HG03064 (cell line): ENCODE results near the gene PNMA8C.
"Not testable (repeated sequence)": the region's sequence is repeated elsewhere in the genome, so short reads cannot be mapped to it uniquely, and the experiment has no call there.

ENCODE experiments used
- ATAC-seq: cut with Tn5 transposase; IDR thresholded peaks from one replicate; pipeline ENCODE4 v1.9.1; 2021; ENCODE audit warnings: low read depth; ENCODE audit not compliant: unreplicated experiment

PNMA8C gene

GRCh38 chr19:46391296-46392251 is 37.2 kb downstream of the PNMA8C start:
- ATAC-seq: no peak

- no peak for ATAC-seq
These were observed 37.9 kb downstream of the PNMA8C start for GRCh38 chr19:46390866-46391265.

- no peak for ATAC-seq
These were observed 38.4 kb downstream of the PNMA8C start for GRCh38 chr19:46390121-46390858.

GRCh38 chr19:46388311-46389095 is 40.2 kb downstream of the PNMA8C start:
- no peak for ATAC-seq

- no peak for ATAC-seq
These were observed 41.0 kb downstream of the PNMA8C start for GRCh38 chr19:46387713-46388130.

- no peak for ATAC-seq
These were observed 41.6 kb downstream of the PNMA8C start for GRCh38 chr19:46386996-46387712.

GRCh38 chr19:46386151-46386550 is 42.6 kb downstream of the PNMA8C start:
- ATAC-seq: no peak

- no peak for ATAC-seq
These were observed 43.1 kb downstream of the PNMA8C start for GRCh38 chr19:46385636-46386035.

GRCh38 chr19:46384396-46384795 is 44.3 kb downstream of the PNMA8C start:
- no peak for ATAC-seq

GRCh38 chr19:46383846-46384245 is 44.9 kb downstream of the PNMA8C start:
- no peak for ATAC-seq

- ATAC-seq: no peak
These were observed 45.4 kb downstream of the PNMA8C start for GRCh38 chr19:46383171-46383815.

- ATAC-seq: no peak
These were observed 46.9 kb downstream of the PNMA8C start for GRCh38 chr19:46381756-46382345.

- ATAC-seq: no peak
These were observed 47.4 kb downstream of the PNMA8C start for GRCh38 chr19:46381346-46381745.

GRCh38 chr19:46380690-46381089 is 48.0 kb downstream of the PNMA8C start:
- no peak for ATAC-seq

- no peak for ATAC-seq
These were observed 50.5 kb downstream of the PNMA8C start for GRCh38 chr19:46378268-46378667.

- ATAC-seq: no peak
These were observed 52.2 kb downstream of the PNMA8C start for GRCh38 chr19:46376241-46377153.

GRCh38 chr19:46375476-46376067 is 53.2 kb downstream of the PNMA8C start:
- ATAC-seq: not testable (repeated sequence)
